H1 (cell line): ENCODE results near the gene CDH16. TPM values are rescaled to one million over a fixed set of nuclear protein-coding genes. Genes with fewer than 3 reads are reported as not detected.

ENCODE experiments used
- CTCF ChIA-PET: fragments of 300-600 bp; sonication (Branson Sonifier 250); formaldehyde crosslinking; loops from one replicate; lab custom pipeline; 2021; ENCODE audit not compliant: partially characterized antibody; lab: Charles Lee
- POLR2A ChIA-PET: fragments of 300-600 bp; sonication (Branson Sonifier 250); formaldehyde crosslinking; loops from one replicate; lab custom pipeline; 2021; ENCODE audit warnings: inconsistent platforms; ENCODE audit not compliant: partially characterized antibody; lab: Charles Lee
- DNase-seq, 2 experiments: peaks; one replicate each; pipeline versions ENCODE4 v3.0.0 to v3.0.0-alpha.2; 2010 to 2022; ENCODE audit warnings: low spot score in 2 of 2, low read depth in 1 of 2, mixed read lengths in 1 of 2
- FAIRE-seq: peaks from 2 replicates; lab custom pipeline; 2011; peaks lifted over from hg19 to GRCh38; lab: Jason Lieb, UNC
- H2AFZ ChIP-seq: 2 replicates; pipeline ENCODE4 v1.8.1; 2012; ENCODE audit warnings: low read length, inconsistent platforms
- H2AK5ac ChIP-seq: 2 replicates; pipeline ENCODE4 v1.6.1; 2013; ENCODE audit warnings: low read depth, low read length
- H2BK120ac ChIP-seq: replicated peaks from 2 replicates; pipeline ENCODE3; 2013; ENCODE audit warnings: low read depth, low read length, inconsistent platforms
- H2BK12ac ChIP-seq: 2 replicates; pipeline ENCODE4 v1.6.1; 2013; ENCODE audit warnings: low read depth, low read length
- H2BK15ac ChIP-seq: 2 replicates; pipeline ENCODE4 v1.6.1; 2013; ENCODE audit warnings: low read length
- H2BK20ac ChIP-seq: 2 replicates; pipeline ENCODE4 v1.6.1; 2013; ENCODE audit warnings: low read length
- H2BK5ac ChIP-seq: 2 replicates; pipeline ENCODE4 v1.6.1; 2013; ENCODE audit warnings: low read depth, low read length
- H3K14ac ChIP-seq: 2 replicates; pipeline ENCODE4 v1.6.1; 2013; ENCODE audit warnings: inconsistent platforms; ENCODE audit not compliant: insufficient read length
- H3K18ac ChIP-seq: 2 replicates; pipeline ENCODE4 v1.6.1; 2013; ENCODE audit warnings: low read length; ENCODE audit errors: extremely low read depth
- H3K23ac ChIP-seq: 2 replicates; pipeline ENCODE4 v1.6.1; 2013; ENCODE audit warnings: inconsistent platforms; ENCODE audit not compliant: insufficient read length
- H3K23me2 ChIP-seq: 2 replicates; pipeline ENCODE4 v1.6.1; 2013; ENCODE audit warnings: low read depth, low read length
- H3K27ac ChIP-seq: 2 replicates; pipeline ENCODE4 v1.6.1; 2011; ENCODE audit warnings: low read depth, low read length, inconsistent platforms
- H3K27me3 ChIP-seq, 4 experiments: replicated peaks in 1 of 4; 1 replicate in 1 of 4; 2 replicates in 3 of 4; pipeline versions ENCODE4 v1.6.1 to v1.8.1; 2011 to 2013; ENCODE audit warnings: low read length in 3 of 4, mild to moderate bottlenecking in 3 of 4, inconsistent platforms in 2 of 4, mixed read lengths in 2 of 4, moderate library complexity in 1 of 4; ENCODE audit not compliant: control insufficient read depth in 3 of 4, insufficient read depth in 3 of 4; ENCODE audit errors: extremely low read depth in 1 of 4
- H3K36me3 ChIP-seq, 4 experiments: 2 replicates each; pipeline versions ENCODE4 v1.6.1 to v1.8.1; 2011 to 2013; ENCODE audit warnings: mild to moderate bottlenecking in 4 of 4, low read length in 3 of 4, moderate library complexity in 2 of 4, control low read depth in 1 of 4, inconsistent platforms in 1 of 4; ENCODE audit not compliant: insufficient read depth in 4 of 4, control insufficient read depth in 2 of 4
- H3K4ac ChIP-seq: replicated peaks from 2 replicates; pipeline ENCODE3; 2013; ENCODE audit warnings: low read length, low read depth, mixed read lengths, inconsistent platforms; ENCODE audit not compliant: insufficient read length
- H3K4me1 ChIP-seq, 4 experiments: replicated peaks in 1 of 4; 1 replicate in 1 of 4; 2 replicates in 3 of 4; pipeline versions ENCODE4 v1.6.1 to v1.8.1; 2011 to 2013; ENCODE audit warnings: low read length in 3 of 4, inconsistent platforms in 2 of 4, mixed read lengths in 1 of 4; ENCODE audit not compliant: insufficient read depth in 4 of 4, control insufficient read depth in 3 of 4
- H3K4me2 ChIP-seq, 2 experiments: 2 replicates each; pipeline versions ENCODE4 v1.6.1 to v1.8.1; 2011 to 2013; ENCODE audit warnings: low read depth in 2 of 2, low read length in 2 of 2, control low read depth in 1 of 2, inconsistent platforms in 1 of 2, mild to moderate bottlenecking in 1 of 2; ENCODE audit not compliant: insufficient read depth in 1 of 2
- H3K4me3 ChIP-seq, 4 experiments: fragments of 200-600, 300-600 bp in 1 of 4; sonication (generic), shearing (Covaris generic), sonication (Bioruptor Twin) in 1 of 4; 2 replicates each; pipeline versions ENCODE4 v1.5.1 to v1.8.1; 2011 to 2016; ENCODE audit warnings: low read length in 4 of 4, low read depth in 3 of 4, control low read depth in 2 of 4, inconsistent platforms in 2 of 4, mild to moderate bottlenecking in 2 of 4, mixed read lengths in 1 of 4, moderate library complexity in 1 of 4; ENCODE audit not compliant: insufficient read depth in 2 of 4; ENCODE audit errors: extremely low read depth in 1 of 4
- H3K56ac ChIP-seq: replicated peaks from 2 replicates; pipeline ENCODE3; 2013; ENCODE audit warnings: low read depth, mild to moderate bottlenecking, mixed read lengths, low read length, inconsistent platforms; ENCODE audit not compliant: insufficient read length
- H3K79me1 ChIP-seq: 2 replicates; pipeline ENCODE4 v1.6.1; 2013; ENCODE audit warnings: low read depth, low read length, control low read depth
- H3K79me2 ChIP-seq, 2 experiments: 2 replicates each; pipeline versions ENCODE4 v1.6.1 to v1.8.1; 2012 to 2013; ENCODE audit warnings: low read length in 2 of 2, mild to moderate bottlenecking in 2 of 2, inconsistent platforms in 1 of 2; ENCODE audit not compliant: insufficient read depth in 2 of 2, control insufficient read depth in 1 of 2
- H3K9ac ChIP-seq, 4 experiments: replicated peaks in 1 of 4; 1 replicate in 1 of 4; 2 replicates in 3 of 4; pipeline versions ENCODE4 v1.6.1 to v1.8.1; 2011 to 2013; ENCODE audit warnings: low read depth in 3 of 4, low read length in 3 of 4, control low read depth in 2 of 4, mild to moderate bottlenecking in 2 of 4, moderate library complexity in 2 of 4, inconsistent platforms in 1 of 4; ENCODE audit errors: extremely low read depth in 1 of 4
- H3K9me3 ChIP-seq, 2 experiments: 2 replicates each; pipeline versions ENCODE4 v1.6.1 to v1.8.1; 2012 to 2013; ENCODE audit warnings: mild to moderate bottlenecking in 2 of 2, moderate library complexity in 2 of 2, control low read depth in 1 of 2, inconsistent platforms in 1 of 2, low read depth in 1 of 2, low read length in 1 of 2, mixed read lengths in 1 of 2; ENCODE audit not compliant: insufficient read depth in 2 of 2
- H4K20me1 ChIP-seq, 2 experiments: replicated peaks in 1 of 2; 2 replicates each; pipeline versions ENCODE3 to v1.8.1; 2011 to 2013; ENCODE audit warnings: inconsistent platforms in 2 of 2, low read length in 2 of 2, mild to moderate bottlenecking in 1 of 2; ENCODE audit not compliant: insufficient read depth in 2 of 2, control insufficient read depth in 1 of 2
- H4K5ac ChIP-seq: 2 replicates; pipeline ENCODE4 v1.6.1; 2013; ENCODE audit warnings: low read length, low read depth, mixed read lengths, inconsistent platforms; ENCODE audit not compliant: insufficient read length
- H4K8ac ChIP-seq: 2 replicates; pipeline ENCODE4 v1.8.0; 2013; ENCODE audit warnings: mild to moderate bottlenecking, moderate library complexity, low read length, inconsistent platforms; ENCODE audit not compliant: insufficient read depth; ENCODE audit errors: extremely low read depth
- H4K91ac ChIP-seq: replicated peaks from 2 replicates; pipeline ENCODE3; 2013; ENCODE audit warnings: low read length, mixed read lengths, inconsistent platforms; ENCODE audit not compliant: insufficient read length
- ASH2L ChIP-seq: fragments of 200-600, 300-600 bp; sonication (generic); IDR thresholded peaks from one replicate; pipeline ENCODE4 v1.7.1; 2017; ENCODE audit warnings: low read length
- CTBP2 ChIP-seq: IDR thresholded peaks from 2 replicates; pipeline ENCODE4 v1.7.0; 2011; ENCODE audit warnings: borderline replicate concordance, mild to moderate bottlenecking, moderate library complexity, mixed read lengths, low read length; ENCODE audit not compliant: insufficient read depth, insufficient read length
- HDAC2 ChIP-seq, 2 experiments: fragments of 300-600 bp in 1 of 2; sonication (generic) in 1 of 2; IDR thresholded peaks; 2 replicates each; pipeline ENCODE4 v1.6.1; 2011 to 2012; ENCODE audit warnings: low read depth in 2 of 2, low read length in 2 of 2, mild to moderate bottlenecking in 2 of 2, moderate library complexity in 2 of 2, borderline replicate concordance in 1 of 2, inconsistent platforms in 1 of 2
- JUND ChIP-seq: IDR thresholded peaks from 2 replicates; pipeline ENCODE4 v1.6.1; 2011; ENCODE audit warnings: mild to moderate bottlenecking, improper control_type of control experiment, low read length
- KDM4A ChIP-seq: IDR thresholded peaks from one replicate; pipeline ENCODE4 v1.7.1; 2012; ENCODE audit warnings: low read depth, mild to moderate bottlenecking, moderate library complexity, low read length, inconsistent platforms; ENCODE audit not compliant: severe bottlenecking
- MAFK ChIP-seq: IDR thresholded peaks from 2 replicates; pipeline ENCODE4 v1.6.1; 2012; ENCODE audit warnings: low read depth, mild to moderate bottlenecking, improper control_type of control experiment, low read length
- PHF8 ChIP-seq: fragments of 200-600 bp; sonication (generic); conservative IDR thresholded peaks from 2 replicates; pipeline ENCODE4 v1.7.1; 2012; ENCODE audit warnings: low read depth, mild to moderate bottlenecking, inconsistent platforms, low read length, moderate library complexity
- POLR2A ChIP-seq, 2 experiments: IDR thresholded peaks; 1 replicate in 1 of 2; 2 replicates in 1 of 2; pipeline ENCODE4 v1.6.1; 2011; ENCODE audit warnings: low read depth in 2 of 2, low read length in 2 of 2, mild to moderate bottlenecking in 2 of 2; ENCODE audit errors: control extremely low read depth in 1 of 2
- SIN3A ChIP-seq, 2 experiments: IDR thresholded peaks in 1 of 2; conservative IDR thresholded peaks in 1 of 2; 2 replicates each; pipeline ENCODE4 v1.6.1; 2011 to 2012; ENCODE audit warnings: low read length in 2 of 2, improper control_type of control experiment in 1 of 2, low read depth in 1 of 2, mild to moderate bottlenecking in 1 of 2
- SIRT6 ChIP-seq: IDR thresholded peaks from one replicate; pipeline ENCODE4 v1.7.1; 2012; ENCODE audit warnings: low read length, inconsistent platforms
- SP2 ChIP-seq: IDR thresholded peaks from 2 replicates; pipeline ENCODE4 v1.6.1; 2012; ENCODE audit warnings: mild to moderate bottlenecking, low read length, inconsistent platforms
- TAF7 ChIP-seq: optimal IDR thresholded peaks from 2 replicates; pipeline ENCODE3; 2011; ENCODE audit warnings: low read depth, mild to moderate bottlenecking, inconsistent platforms, low read length, moderate library complexity, borderline replicate concordance
- WGBS, 2 experiments: shearing (Covaris generic) in 1 of 2; methylation state at CpG; one replicate each; pipeline versions ENCODE4 v1.1.6 to v1.1.7; 2013 to 2015; ENCODE audit warnings: low lambda C conversion rate in 2 of 2, mixed read lengths in 2 of 2, inconsistent platforms in 1 of 2, low coverage in 1 of 2, missing lambda C conversion rate in 1 of 2; ENCODE audit not compliant: insufficient replicate concordance in 2 of 2, insufficient coverage in 1 of 2, insufficient read length in 1 of 2; ENCODE audit errors: extremely low coverage in 1 of 2, missing lambda C conversion rate in 1 of 2; 5-methylcytosine and 5-hydroxymethylcytosine counted together
- polyA plus RNA-seq, 7 experiments: library from polyadenylated mRNA; depleted of rRNA in 3 of 7; stranded (reverse) in 5 of 7; unstranded in 2 of 7; fragments of >200 nt in 5 of 7; fragments of 200-250 nt in 2 of 7; gene quantifications; 1 replicate in 5 of 7; 2 replicates in 1 of 7; 4 replicates in 1 of 7; pipeline versions ENCODE4 v1.2.1 to v1.2.3, GENCODE V29; 2011 to 2013; ENCODE audit warnings: missing spikeins in 2 of 7, mixed read lengths in 2 of 7
- total RNA-seq: library from RNA; stranded (reverse); fragmentation: NEBNext Ultra II Directional; extraction: Animal tissue kit (Norgen Biotek cat#: 25700); gene quantifications from 2 replicates; pipeline ENCODE4 v1.2.1, GENCODE V29; 2021

Gene CDH16
- total and polyA plus RNA-seq, 2 of the 8 experiments (the other 6 are each of a cell fraction or from before 2014, with no cell fraction given): not detected

DNA sequence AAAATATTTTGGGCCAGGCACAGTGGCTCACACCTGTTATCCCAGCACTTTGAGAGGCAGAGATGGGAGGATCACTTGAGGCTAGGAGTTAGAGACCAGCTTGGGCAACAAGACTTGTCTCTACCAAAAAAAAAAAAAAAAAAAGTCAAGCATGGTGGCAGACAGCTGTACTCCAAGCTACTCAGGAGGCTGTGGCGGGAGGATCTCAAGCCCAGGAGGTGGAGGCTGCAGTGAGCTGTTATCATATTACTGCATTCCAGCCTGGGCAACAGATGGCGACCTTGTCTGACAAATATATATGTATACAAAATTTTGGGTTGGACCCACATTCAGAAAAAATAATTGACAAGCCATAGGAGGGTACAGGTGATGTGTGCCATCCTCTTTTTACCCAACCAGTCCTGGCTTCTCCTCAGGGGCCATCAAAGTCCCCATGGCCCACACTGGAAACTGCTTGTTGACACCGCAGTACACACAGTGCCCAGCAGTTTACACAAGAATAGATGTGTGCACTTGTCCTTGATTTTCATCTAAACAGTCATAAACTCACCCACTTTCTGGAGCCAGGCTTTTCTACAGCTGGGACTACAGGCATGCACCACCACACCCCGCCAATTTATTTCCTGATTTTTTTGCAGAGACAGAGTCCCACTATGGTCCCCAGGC, 18.3 kb upstream of the CDH16 start:
- H4K91ac ChIP-seq: no peak overlapping the region
- H3K4ac ChIP-seq: no peak overlapping the region
- CTCF ChIA-PET: interaction anchor here (1.0 to 3.2 kb wide), 4 partner anchors 8 to 45 kb away, joined by 3 to 10 read pairs (median 4); no protein-coding TSS in a partner anchor
- peaks cover 0 to 9% (median 6%) of the 10 kb centered on the region in 4 experiments; a peak in 4 of 7 replicates for H3K27me3 ChIP-seq
- no peak overlapping the region for H4K5ac ChIP-seq
- 90% methylated on average over 4 of the region's 4 CpGs; no CpG with 5 or more reads in 1 of the 2 experiments for WGBS, 2 experiments
- peaks cover 2 to 9% of the 10 kb centered on the region in 2 experiments for H4K20me1 ChIP-seq
- peaks cover 2% of the 10 kb centered on the region; the same call in 1 of the 2 replicates for H3K79me1 ChIP-seq
- H2BK120ac ChIP-seq: no peak overlapping the region
- H2BK5ac ChIP-seq: no peak overlapping the region
- peaks cover 0 to 9% (median 5%) of the 10 kb centered on the region in 4 experiments; a peak in 4 of 7 replicates for H3K4me1 ChIP-seq
- no peak overlapping the region for H2AFZ ChIP-seq
- H3K79me2 ChIP-seq: no peaks in the 10 kb centered on the region; a peak in 1 of 4 replicates
- FAIRE-seq (no peak), DNase-seq (no peak)
- H2BK20ac ChIP-seq: no peak overlapping the region
- no peak overlapping the region for H2AK5ac ChIP-seq
- no peak overlapping the region for H3K56ac ChIP-seq
- H3K9ac ChIP-seq: no peak overlapping the region
- no peak overlapping the region for H3K18ac ChIP-seq
- H2BK15ac ChIP-seq: no peak overlapping the region
- H3K23me2 ChIP-seq: peaks cover 15% of the 10 kb centered on the region; the same call in 1 of the 2 replicates
- H4K8ac ChIP-seq: no peak overlapping the region
- POLR2A ChIA-PET: interaction anchor here (1.6 kb wide), 1 partner anchor 9 kb away, joined by 3 read pairs; no protein-coding TSS in a partner anchor
- no peaks in the 10 kb centered on the region for H3K9me3 ChIP-seq
- H3K4me3 ChIP-seq: no peak overlapping the region
- H3K14ac ChIP-seq: no peak overlapping the region
- H2BK12ac ChIP-seq: no peak overlapping the region
- no peak overlapping the region for H3K23ac ChIP-seq
- H3K27ac ChIP-seq: no peak overlapping the region
- H3K36me3 ChIP-seq: peaks cover 4 to 10% (median 8%) of the 10 kb centered on the region in 4 experiments; a peak in 6 of 8 replicates
- H3K4me2 ChIP-seq: no peak overlapping the region
- TF ChIP-seq PHF8 (no peak), ASH2L (no peak), KDM4A (no peak), SIRT6 (no peak), CTBP2 (no peak), HDAC2 (IDR thresholded peaks at IDR 0.05; ENCODE audit: borderline replicate concordance in 1 of 2, low read depth in 2 of 2, low read length in 2 of 2) (no peak), JUND (no peak), POLR2A (IDR thresholded peaks at IDR 0.05; ENCODE audit: control extremely low read depth in 1 of 2, low read depth in 2 of 2, low read length in 2 of 2) (no peak), SIN3A (conservative IDR thresholded peaks at IDR 0.05 in 1 of 2, IDR thresholded peaks at IDR 0.05 in 1 of 2; ENCODE audit: low read depth in 1 of 2, low read length in 2 of 2) (no peak), SP2 (no peak), TAF7 (no peak), MAFK (no peak)
